ENCODE data around the gene GPX6. TPM values are rescaled to one million over a fixed set of nuclear protein-coding genes. Genes with fewer than 3 reads are reported as not detected.
"Not testable (repeated sequence)": the region's sequence is repeated elsewhere in the genome, so short reads cannot be mapped to it uniquely, and the experiment has no call there.

Gene GPX6
- total RNA-seq, 1 experiment from 2014 or later = not detected

DNA sequence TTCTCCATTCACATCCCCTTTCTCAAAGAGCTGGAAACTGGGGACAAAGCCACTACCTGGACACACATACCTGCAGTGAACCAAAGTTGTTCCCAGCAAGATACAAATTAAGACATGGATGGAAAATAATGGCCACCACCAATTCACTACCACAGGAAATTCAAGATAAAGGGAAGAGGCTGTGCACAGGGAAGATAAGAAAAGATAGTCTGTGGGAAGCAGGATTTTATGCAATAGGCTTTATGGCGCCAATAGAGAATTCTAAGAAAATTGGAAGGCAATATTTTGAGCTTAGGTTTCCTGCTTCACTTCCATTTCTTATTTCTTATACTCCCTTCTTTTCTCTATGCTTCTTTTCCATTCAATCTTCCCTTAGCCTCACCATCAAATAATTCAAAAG, 9.9 kb downstream of the GPX6 start:
- TF ChIP-seq, protein P1, sequence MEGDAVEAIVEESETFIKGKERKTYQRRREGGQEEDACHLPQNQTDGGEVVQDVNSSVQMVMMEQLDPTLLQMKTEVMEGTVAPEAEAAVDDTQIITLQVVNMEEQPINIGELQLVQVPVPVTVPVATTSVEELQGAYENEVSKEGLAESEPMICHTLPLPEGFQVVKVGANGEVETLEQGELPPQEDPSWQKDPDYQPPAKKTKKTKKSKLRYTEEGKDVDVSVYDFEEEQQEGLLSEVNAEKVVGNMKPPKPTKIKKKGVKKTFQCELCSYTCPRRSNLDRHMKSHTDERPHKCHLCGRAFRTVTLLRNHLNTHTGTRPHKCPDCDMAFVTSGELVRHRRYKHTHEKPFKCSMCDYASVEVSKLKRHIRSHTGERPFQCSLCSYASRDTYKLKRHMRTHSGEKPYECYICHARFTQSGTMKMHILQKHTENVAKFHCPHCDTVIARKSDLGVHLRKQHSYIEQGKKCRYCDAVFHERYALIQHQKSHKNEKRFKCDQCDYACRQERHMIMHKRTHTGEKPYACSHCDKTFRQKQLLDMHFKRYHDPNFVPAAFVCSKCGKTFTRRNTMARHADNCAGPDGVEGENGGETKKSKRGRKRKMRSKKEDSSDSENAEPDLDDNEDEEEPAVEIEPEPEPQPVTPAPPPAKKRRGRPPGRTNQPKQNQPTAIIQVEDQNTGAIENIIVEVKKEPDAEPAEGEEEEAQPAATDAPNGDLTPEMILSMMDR (conservative IDR thresholded peaks at IDR 0.05; ENCODE audit: low read depth, low read length) = no peak
- Histone ChIP-seq H3K9me3 (ENCODE audit: low read depth, low read length, poor library complexity, severe bottlenecking) (no peaks in the 10 kb centered on the region), H3K36me3 (ENCODE audit: insufficient read depth, low read length, poor library complexity, severe bottlenecking) (no peaks in the 10 kb centered on the region), H3K4me1 (ENCODE audit: insufficient read depth, low read length, poor library complexity, severe bottlenecking) (no peaks in the 10 kb centered on the region), H3K27ac (ENCODE audit: low read depth, low read length, poor library complexity, severe bottlenecking) (no peak overlapping the region), H3K27me3 (replicated peaks; ENCODE audit: insufficient read depth, low read depth, low read length, poor library complexity) (no peaks in the 10 kb centered on the region), H3K4me3 (ENCODE audit: low read depth, low read length, poor library complexity, severe bottlenecking) (no peak overlapping the region)
- no TSS peak for BruUV-seq (replicated peaks)
- no peak for DNase-seq (ENCODE audit: low spot score)
- intact Hi-C loops (cut with micrococcal nuclease; ENCODE audit: unreplicated experiment) = no loop called here
- CTCF ChIA-PET = no interaction called here
- POLR2A ChIA-PET (ENCODE audit: low non-redundant PET) = no interaction called here

DNA sequence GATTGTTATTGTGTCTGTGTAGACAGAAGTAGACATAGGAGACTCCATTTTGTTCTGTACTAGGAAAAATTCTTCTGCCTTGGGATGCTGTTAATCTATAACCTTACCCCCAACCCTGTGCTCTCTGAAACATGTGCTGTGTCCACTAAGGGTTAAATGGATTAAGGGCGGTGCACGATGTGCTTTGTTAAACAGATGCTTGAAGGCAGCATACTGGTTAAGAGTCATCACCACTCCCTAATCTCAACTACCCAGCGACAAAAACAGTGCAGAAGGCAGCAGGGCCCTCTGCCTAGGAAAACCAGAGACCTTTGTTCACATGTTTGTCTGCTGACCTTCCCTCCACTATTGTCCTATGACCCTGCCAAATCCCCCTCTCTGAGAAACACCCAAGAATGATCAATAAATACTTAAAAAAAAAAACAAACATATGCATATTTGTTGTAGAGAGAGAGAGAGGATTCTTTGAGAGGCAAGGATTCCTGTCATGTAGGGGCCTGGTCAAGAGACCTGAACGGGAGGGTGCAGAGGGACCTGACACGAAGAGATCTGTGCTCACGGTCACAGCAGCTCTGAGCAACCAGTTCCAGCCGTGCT, 12.8 kb downstream of the GPX6 start:
- intact Hi-C loops (cut with micrococcal nuclease; ENCODE audit: unreplicated experiment) = not testable (repeated sequence)

DNA sequence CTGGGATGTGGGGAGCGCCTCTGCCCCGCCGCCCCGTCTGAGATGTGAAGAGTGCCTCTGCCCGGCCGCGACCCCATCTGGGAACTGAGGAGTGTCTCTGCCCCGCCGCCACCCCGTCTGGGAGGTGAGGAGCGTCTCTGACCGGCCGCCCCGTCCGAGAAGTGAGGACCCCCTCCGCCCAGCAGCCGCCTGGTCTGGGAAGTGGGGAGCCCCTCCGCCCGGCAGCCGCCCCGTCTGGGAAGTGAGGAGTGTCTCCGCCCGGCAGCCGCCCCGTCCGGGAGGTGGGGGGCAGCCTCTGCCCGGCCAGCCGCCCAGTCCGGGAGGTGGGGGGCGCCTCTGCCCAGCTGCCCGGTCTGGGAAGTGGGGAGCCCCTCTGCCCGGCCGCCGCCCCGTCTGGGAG, 13.5 kb downstream of the GPX6 start:
- H3K4me3 ChIP-seq (ENCODE audit: low read depth, low read length, poor library complexity, severe bottlenecking); DNase-seq (ENCODE audit: low spot score); CTCF ChIA-PET; H3K36me3 ChIP-seq (ENCODE audit: insufficient read depth, low read length, poor library complexity, severe bottlenecking); H3K4me1 ChIP-seq (ENCODE audit: insufficient read depth, low read length, poor library complexity, severe bottlenecking); POLR2A ChIA-PET (ENCODE audit: low non-redundant PET); BruUV-seq (replicated peaks); H3K27ac ChIP-seq (ENCODE audit: low read depth, low read length, poor library complexity, severe bottlenecking); H3K9me3 ChIP-seq (ENCODE audit: low read depth, low read length, poor library complexity, severe bottlenecking); intact Hi-C loops (cut with micrococcal nuclease; ENCODE audit: unreplicated experiment); H3K27me3 ChIP-seq (replicated peaks; ENCODE audit: insufficient read depth, low read depth, low read length, poor library complexity): not testable (repeated sequence)

More for the DNA sequence above, 12.8 kb downstream of the GPX6 start:
- H3K4me1 ChIP-seq (ENCODE audit: insufficient read depth, low read length, poor library complexity, severe bottlenecking); H3K36me3 ChIP-seq (ENCODE audit: insufficient read depth, low read length, poor library complexity, severe bottlenecking); H3K4me3 ChIP-seq (ENCODE audit: low read depth, low read length, poor library complexity, severe bottlenecking); H3K9me3 ChIP-seq (ENCODE audit: low read depth, low read length, poor library complexity, severe bottlenecking); POLR2A ChIA-PET (ENCODE audit: low non-redundant PET); H3K27ac ChIP-seq (ENCODE audit: low read depth, low read length, poor library complexity, severe bottlenecking); CTCF ChIA-PET; BruUV-seq (replicated peaks); H3K27me3 ChIP-seq (replicated peaks; ENCODE audit: insufficient read depth, low read depth, low read length, poor library complexity); DNase-seq (ENCODE audit: low spot score): not testable (repeated sequence)

DNA sequence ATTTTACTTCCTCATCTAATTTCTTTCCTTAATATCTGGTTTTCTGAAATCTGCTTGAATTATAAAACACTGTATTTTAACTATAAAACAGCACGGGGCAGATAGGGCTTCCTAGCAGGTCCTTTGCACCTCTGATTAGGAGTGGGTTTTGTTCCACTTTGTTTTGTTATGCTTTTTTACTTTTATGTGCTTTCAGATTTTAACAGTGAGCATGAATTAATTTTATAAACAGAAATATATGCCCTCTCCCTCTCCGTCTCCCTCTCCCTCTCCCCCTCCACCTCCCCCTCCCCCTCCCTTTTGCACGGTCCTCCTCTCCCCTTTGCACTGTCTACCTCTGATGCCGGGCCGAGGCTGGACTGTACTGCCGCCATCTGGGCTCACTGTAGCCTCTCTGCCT, 14.3 kb downstream of the GPX6 start:
- no peaks in the 10 kb centered on the region for H3K4me1 ChIP-seq (ENCODE audit: insufficient read depth, low read length, poor library complexity, severe bottlenecking)
- no peak overlapping the region for H3K27ac ChIP-seq (ENCODE audit: low read depth, low read length, poor library complexity, severe bottlenecking)
- CTCF ChIA-PET = no interaction called here
- H3K4me3 ChIP-seq (ENCODE audit: low read depth, low read length, poor library complexity, severe bottlenecking) = no peak overlapping the region
- intact Hi-C loops (cut with micrococcal nuclease; ENCODE audit: unreplicated experiment) = no loop called here
- H3K36me3 ChIP-seq (ENCODE audit: insufficient read depth, low read length, poor library complexity, severe bottlenecking) = no peaks in the 10 kb centered on the region
- no TSS peak for BruUV-seq (replicated peaks)
- DNase-seq (ENCODE audit: low spot score) = no peak
- H3K9me3 ChIP-seq (ENCODE audit: low read depth, low read length, poor library complexity, severe bottlenecking) = no peaks in the 10 kb centered on the region
- TF ChIP-seq, protein P1 (conservative IDR thresholded peaks at IDR 0.05; ENCODE audit: low read depth, low read length) = no peak
- TF ChIP-seq EZH2 (IDR thresholded peaks at IDR 0.05; ENCODE audit: borderline replicate concordance, low read depth, low read length, poor library complexity, severe bottlenecking) = no peak
- H3K27me3 ChIP-seq (replicated peaks; ENCODE audit: insufficient read depth, low read depth, low read length, poor library complexity) = no peaks in the 10 kb centered on the region
- POLR2A ChIA-PET (ENCODE audit: low non-redundant PET) = no interaction called here

Measured in A673 (cell line).